Right atrium auricular region (tissue), 2 donors: ENCODE measurements around the gene IL23A. TPM values are rescaled to one million over a fixed set of nuclear protein-coding genes. Genes with fewer than 3 reads are reported as not detected.

Experiments used
- DNase-seq: peaks from one replicate; pipeline ENCODE4 v3.0.0-alpha.2; 2019; ENCODE audit warnings: low spot score
- H3K27ac ChIP-seq, 2 donors: fragments of 200-600 bp; sonication (generic); 1 replicate in 1 of 2; 2 replicates in 1 of 2; pipeline ENCODE4 v1.5.1; 2016 to 2019
- H3K27me3 ChIP-seq, 2 donors: fragments of 200-600 bp; sonication (generic); one replicate each; pipeline versions ENCODE4 v1.5.1 to v1.6.0; 2017 to 2019
- H3K36me3 ChIP-seq: fragments of 200-600 bp; sonication (generic); one replicate; pipeline ENCODE4 v1.5.1; 2016
- H3K4me1 ChIP-seq, 2 donors: fragments of 200-600 bp; sonication (generic); one replicate each; pipeline versions ENCODE4 v1.5.1 to v1.6.0; 2017 to 2019
- H3K4me3 ChIP-seq, 2 donors: fragments of 200-600 bp; sonication (generic); 1 replicate in 1 of 2; 2 replicates in 1 of 2; pipeline ENCODE4 v1.5.1; 2017 to 2019; ENCODE audit warnings: mild to moderate bottlenecking in 1 of 2, moderate library complexity in 1 of 2
- H3K9me3 ChIP-seq, 2 donors: fragments of 200-600 bp; sonication (generic); one replicate each; pipeline ENCODE4 v1.5.1; 2019
- total RNA-seq, 2 donors: library from RNA; depleted of rRNA; stranded (reverse); fragments of >200 nt; gene quantifications; one replicate each; pipeline ENCODE4 v1.1.0, GENCODE V29; 2016
- TF ChIP-seq, protein P1 (sequence below), 2 donors: fragments of 200-600 bp; sonication (generic); IDR thresholded peaks; one replicate each; pipeline ENCODE4 v1.5.1; 2019; ENCODE audit warnings: antibody characterized with exemption in 2 of 2

Gene IL23A
- total RNA-seq, 2 donors from 2014 or later: not detected

- peak overlapping the region; percentile 88 to 91 for H3K27ac ChIP-seq
- H3K27me3 ChIP-seq: no peaks in the 10 kb centered on the region
- peaks cover 0 to 54% of the 10 kb centered on the region in 2 donors for H3K4me1 ChIP-seq
- TF ChIP-seq, protein P1, sequence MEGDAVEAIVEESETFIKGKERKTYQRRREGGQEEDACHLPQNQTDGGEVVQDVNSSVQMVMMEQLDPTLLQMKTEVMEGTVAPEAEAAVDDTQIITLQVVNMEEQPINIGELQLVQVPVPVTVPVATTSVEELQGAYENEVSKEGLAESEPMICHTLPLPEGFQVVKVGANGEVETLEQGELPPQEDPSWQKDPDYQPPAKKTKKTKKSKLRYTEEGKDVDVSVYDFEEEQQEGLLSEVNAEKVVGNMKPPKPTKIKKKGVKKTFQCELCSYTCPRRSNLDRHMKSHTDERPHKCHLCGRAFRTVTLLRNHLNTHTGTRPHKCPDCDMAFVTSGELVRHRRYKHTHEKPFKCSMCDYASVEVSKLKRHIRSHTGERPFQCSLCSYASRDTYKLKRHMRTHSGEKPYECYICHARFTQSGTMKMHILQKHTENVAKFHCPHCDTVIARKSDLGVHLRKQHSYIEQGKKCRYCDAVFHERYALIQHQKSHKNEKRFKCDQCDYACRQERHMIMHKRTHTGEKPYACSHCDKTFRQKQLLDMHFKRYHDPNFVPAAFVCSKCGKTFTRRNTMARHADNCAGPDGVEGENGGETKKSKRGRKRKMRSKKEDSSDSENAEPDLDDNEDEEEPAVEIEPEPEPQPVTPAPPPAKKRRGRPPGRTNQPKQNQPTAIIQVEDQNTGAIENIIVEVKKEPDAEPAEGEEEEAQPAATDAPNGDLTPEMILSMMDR (IDR thresholded peaks at IDR 0.05): no peak
- H3K36me3 ChIP-seq: peaks cover 9% of the 10 kb centered on the region
- H3K9me3 ChIP-seq: no peaks in the 10 kb centered on the region
- H3K4me3 ChIP-seq: peak overlapping the region; percentile 65 to 90
- peak; percentile 59 for DNase-seq
Observed at GRCh38 chr12:56299308-56299852, 39.3 kb upstream of the IL23A start.

- Histone ChIP-seq H3K9me3 (no peaks in the 10 kb centered on the region), H3K36me3 (peaks cover 11% of the 10 kb centered on the region), H3K27ac (peak within 1 kb of the TSS; percentile 88 to 91), H3K27me3 (no peaks in the 10 kb centered on the region), H3K4me3 (peak within 1 kb of the TSS; percentile 65 to 90), H3K4me1 (peaks cover 0 to 54% of the 10 kb centered on the region in 2 donors)
- DNase-seq: peak; percentile 99
- TF ChIP-seq, protein P1 (IDR thresholded peaks at IDR 0.05): no peak
Observed at GRCh38 chr12:56299853-56300643, 38.6 kb upstream of the IL23A start, which contains the start of gene CS. Gene CS (minus strand): TSS chr12:56300330. CDS start chr12:56300201, 129 bp downstream.

DNA sequence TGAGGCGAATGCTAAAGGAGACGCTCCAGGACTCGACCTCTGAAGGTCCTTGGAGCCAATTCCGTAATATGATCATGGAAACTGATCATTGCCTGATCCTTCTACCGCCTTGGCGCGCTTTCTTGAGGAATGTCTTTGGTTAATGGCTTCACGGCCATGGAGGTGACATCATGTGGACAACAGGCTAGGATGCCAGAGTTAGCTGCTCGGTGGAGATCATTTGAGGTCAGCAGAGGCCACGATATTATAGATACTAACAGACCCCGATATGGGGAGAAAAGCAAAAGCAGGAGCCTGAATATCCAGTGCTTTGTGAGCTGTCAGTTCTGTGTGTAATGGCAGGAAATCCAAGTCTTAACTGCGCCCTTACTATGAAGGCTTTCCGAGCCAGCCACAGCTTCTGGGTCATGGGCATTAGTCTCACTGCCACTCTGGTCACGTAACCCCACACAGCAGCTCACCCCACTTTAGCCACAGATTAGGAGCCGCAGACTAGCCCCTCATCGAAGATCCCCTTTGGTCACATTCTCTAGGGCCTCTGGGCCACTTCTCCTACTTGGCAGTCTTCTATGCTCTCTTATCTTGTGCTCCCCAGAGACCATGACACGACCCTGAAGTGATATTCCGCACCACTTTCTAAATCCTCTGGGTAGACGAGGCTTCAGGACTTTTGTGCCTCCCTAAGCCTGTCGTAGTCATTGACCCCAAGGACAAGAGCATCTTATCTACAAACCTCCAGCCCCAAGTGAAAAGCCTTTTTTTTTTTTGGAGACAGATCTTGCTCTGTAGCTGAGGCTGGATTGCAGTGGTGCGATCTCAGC, 37.8 kb upstream of the IL23A start:
- Histone ChIP-seq H3K4me3 (peak overlapping the region; percentile 65 to 90), H3K27ac (peak overlapping the region; percentile 88 to 91), H3K4me1 (peaks cover 0 to 54% of the 10 kb centered on the region in 2 donors), H3K36me3 (peaks cover 16% of the 10 kb centered on the region), H3K27me3 (no peaks in the 10 kb centered on the region), H3K9me3 (no peaks in the 10 kb centered on the region)
- TF ChIP-seq, protein P1 (IDR thresholded peaks at IDR 0.05): no peak
- DNase-seq: no peak

DNA sequence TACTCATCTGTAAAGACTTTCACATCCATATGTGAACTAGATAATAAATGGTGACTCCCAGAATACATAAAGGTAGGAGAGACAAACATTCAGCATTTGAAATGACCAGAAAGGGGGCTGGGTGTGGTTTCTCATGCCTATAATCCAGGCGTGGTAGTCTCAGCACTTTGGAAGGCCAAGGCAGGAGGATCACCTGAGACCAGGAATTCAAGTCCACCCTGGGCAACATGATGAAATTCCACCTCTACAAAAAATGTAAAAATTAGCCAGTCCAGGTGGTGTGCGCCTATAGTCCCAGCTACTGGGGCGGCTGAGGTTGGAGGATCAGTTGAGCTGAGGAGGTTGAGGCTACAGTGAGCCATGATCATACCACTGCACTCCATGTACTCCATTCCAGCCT, 34.4 kb upstream of the IL23A start:
- TF ChIP-seq, protein P1 (IDR thresholded peaks at IDR 0.05): no peak
- no peaks in the 10 kb centered on the region for H3K9me3 ChIP-seq
- peaks cover 29% of the 10 kb centered on the region for H3K36me3 ChIP-seq
- DNase-seq: no peak
- no peak overlapping the region for H3K4me3 ChIP-seq
- no peaks in the 10 kb centered on the region for H3K27me3 ChIP-seq
- peaks cover 0 to 20% of the 10 kb centered on the region in 2 donors for H3K4me1 ChIP-seq
- H3K27ac ChIP-seq: no peak overlapping the region

GRCh38 chr12:56304872-56305590, 33.7 kb upstream of the IL23A start:
- Histone ChIP-seq H3K27me3 (no peaks in the 10 kb centered on the region), H3K36me3 (peaks cover 36% of the 10 kb centered on the region)

More at GRCh38 chr12:56304872-56305590, 33.7 kb upstream of the IL23A start:
- H3K4me3 ChIP-seq: no peak overlapping the region
- H3K4me1 ChIP-seq: peaks cover 0 to 18% of the 10 kb centered on the region in 2 donors
- TF ChIP-seq, protein P1 (IDR thresholded peaks at IDR 0.05): no peak
- H3K9me3 ChIP-seq: no peaks in the 10 kb centered on the region
- no peak for DNase-seq
- no peak overlapping the region for H3K27ac ChIP-seq
